Femur (tissue), 1 donor: ENCODE data around the gene IST1.
"Not testable (repeated sequence)": the region's sequence is repeated elsewhere in the genome, so short reads cannot be mapped to it uniquely, and the experiment has no call there.

ENCODE experiments used
- DNase-seq: peaks from one replicate; pipeline ENCODE4 v3.0.0-alpha.2; 2017

IST1 gene

GRCh38 chr16:71894921-71895678 lies at the start of gene IST1:
IST1 (plus strand) TSS chr16:71895531; CDS start chr16:71915641, 20,110 bp downstream.
- DNase-seq: peak; percentile 98

GRCh38 chr16:71845639-71846430 lies 49.5 kb upstream of the IST1 start, which contains the start of gene ATXN1L:
ATXN1L (plus strand) TSS chr16:71845976; CDS start chr16:71849741, 3,765 bp downstream.
- peak; percentile 95 for DNase-seq

GRCh38 chr16:71846431-71846830 lies 48.9 kb upstream of the IST1 start:
- no peak for DNase-seq

DNA sequence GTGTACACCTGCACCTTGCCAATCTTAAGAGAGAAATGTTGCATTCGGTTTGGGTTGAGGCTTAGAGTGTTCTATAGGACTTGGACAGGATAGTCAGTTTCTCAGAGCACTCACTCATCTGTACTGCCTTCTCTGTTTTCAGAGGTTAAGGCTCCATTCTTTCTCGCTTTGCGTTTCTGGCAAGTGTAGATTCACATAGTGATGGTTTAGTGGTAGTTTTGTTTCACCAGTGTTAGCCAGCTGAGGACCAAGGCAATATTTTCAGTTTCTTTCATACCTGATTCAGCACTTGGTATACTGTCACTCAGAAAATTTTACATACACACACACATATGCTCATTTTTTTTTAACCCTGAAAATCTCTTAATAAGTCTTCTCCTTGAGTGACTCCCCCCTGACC lies 48.2 kb upstream of the IST1 start:
- DNase-seq: no peak

GRCh38 chr16:71848622-71849021 lies 46.7 kb upstream of the IST1 start:
- DNase-seq: no peak

DNA sequence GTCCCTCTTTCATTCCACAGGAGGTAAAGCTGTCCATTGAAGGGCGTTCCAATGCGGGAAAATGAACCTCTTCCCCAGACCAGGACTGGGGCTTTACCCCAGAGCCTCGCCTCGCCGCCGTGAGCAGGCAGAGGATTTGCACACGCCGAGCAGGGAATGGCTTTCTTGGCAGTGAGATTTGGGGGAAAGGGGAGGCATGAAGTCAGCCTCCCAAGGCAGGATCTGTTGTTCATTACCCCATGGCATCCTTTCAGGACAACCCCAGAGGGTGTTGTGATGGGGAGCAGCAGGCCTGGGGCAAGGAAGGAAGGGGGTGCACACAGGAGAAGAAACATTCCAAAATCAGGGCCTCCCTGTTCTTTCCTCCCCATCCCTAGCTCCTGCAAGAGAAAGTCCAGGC lies 43.6 kb upstream of the IST1 start:
- DNase-seq: no peak

DNA sequence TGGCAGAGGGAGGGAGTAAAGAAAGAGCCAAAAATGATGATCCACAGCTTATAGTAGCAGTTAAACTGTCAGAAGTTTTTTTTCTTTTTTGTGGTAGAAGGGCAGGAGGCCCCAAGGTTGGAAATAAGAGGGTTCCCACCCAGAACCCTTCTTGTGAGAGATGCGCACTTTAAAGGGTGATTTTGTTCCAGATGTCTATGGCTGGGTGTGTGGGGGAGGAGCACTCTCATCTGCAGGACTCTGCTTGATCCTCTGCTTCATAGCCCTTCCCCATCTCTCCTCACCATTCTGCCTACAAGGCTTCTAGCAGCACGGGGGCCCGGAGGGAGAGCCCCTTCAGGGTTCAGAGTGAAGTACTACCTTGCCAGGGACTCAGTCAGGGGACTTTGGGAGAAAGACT lies 43.2 kb upstream of the IST1 start:
- no peak for DNase-seq

GRCh38 chr16:71852561-71852960 lies 42.8 kb upstream of the IST1 start:
- no peak for DNase-seq

DNA sequence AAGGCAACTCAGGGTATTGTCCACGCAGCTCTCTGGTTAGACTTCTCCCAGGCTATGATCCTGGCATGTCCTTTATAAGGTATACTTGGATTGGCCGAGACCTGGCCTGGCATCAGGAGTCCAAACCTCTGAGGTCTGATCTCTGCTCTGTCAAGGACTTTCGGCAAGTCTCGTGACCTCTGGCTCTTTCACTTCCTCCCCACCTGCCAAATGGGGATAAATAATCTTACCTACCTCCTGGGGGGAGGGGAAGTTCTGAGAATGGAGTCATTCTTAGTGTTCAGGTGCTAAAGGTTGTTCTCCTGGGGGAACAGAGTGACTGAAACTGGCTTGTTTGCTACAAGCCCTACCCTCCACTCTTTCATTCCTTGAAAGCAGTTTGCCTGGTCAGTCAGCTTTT lies 41.9 kb upstream of the IST1 start:
- no peak for DNase-seq

DNA sequence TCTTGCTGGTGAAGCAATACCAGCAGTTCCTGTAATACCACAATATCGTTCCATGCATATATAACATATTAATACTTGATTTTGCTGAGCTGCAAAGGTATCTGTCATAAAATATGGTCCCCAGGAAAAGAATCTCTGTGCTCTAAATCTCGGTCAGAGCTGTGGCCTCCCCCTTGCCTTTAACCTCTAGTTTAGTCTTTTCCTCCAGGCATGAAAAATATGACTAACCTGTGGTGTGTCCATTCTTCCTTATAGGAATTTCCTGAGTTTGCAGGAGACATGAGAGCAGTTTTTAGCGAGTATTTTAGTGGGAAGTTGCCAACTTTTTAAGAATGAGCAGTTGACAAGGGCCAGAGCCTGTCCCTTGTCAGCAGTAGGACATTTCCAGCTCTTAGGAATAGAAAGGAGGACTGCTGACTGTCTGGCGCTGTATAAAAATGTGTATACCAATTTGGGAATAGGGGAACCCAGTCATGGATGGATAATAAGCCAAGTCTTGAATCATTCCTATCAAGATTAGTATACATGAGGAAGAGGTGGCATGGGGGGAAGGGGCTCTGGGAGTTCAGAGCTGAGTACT lies 40.9 kb upstream of the IST1 start:
- DNase-seq: no peak

GRCh38 chr16:71855937-71856662 lies 39.2 kb upstream of the IST1 start:
- no peak for DNase-seq

DNA sequence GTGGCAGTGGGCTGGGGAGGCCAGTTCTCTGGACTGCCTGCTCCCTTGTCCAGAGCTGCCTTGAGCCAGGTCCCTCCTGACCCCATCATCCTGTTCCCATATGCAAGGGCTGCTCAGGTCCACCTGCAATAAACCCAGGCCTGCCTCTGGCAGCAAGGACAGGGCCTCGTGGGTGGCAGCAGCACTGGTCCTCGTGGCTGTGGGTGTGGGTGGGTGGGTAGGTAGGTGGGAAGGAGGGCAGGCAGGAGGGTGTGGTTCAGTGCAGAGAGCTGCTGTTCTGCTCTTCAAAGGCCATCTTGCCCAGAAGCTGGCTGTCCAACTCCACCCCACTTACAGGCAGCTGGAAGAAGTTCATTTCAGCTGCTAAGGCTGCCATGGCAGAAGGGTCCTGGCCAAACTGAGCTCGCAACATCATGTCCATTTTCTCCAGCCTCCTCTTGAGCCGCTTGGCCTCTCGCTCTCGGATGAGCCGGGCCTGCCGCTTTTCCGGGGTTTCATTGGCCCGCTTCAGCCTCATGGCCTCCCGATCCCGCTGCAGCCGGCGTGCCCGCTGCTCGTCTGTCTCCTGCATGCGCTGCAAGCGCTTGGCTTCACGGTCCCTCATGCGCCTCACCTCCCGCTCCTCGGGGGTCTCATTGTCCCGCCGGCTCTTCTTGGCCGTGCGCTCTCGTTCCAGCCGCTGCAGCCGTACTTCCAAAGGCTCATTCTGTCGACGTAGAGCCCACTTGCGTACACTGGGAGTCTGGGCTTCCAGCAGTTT lies 35.4 kb upstream of the IST1 start:
- no peak for DNase-seq

DNA sequence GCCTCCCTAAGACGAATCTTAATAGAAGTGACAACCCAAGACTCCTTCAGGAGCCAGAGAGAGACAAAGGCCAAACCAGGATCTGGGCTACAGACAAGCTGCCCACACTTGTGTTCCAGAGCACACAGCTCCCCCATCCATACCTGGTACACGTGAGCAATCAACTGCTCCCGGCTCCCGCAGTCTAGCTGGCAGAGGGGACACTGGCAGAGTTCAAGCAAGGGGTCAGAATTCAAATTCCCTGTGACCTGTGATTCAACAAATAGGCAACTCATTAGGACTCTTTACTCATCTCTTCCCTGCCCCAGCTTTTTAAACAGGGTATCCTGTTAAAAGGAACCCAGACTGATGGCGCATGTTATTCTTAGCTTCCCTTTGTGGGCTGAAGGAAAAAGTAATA lies 31.3 kb upstream of the IST1 start:
- DNase-seq: no peak

GRCh38 chr16:71865173-71865863 lies 30.0 kb upstream of the IST1 start:
- DNase-seq: no peak

DNA sequence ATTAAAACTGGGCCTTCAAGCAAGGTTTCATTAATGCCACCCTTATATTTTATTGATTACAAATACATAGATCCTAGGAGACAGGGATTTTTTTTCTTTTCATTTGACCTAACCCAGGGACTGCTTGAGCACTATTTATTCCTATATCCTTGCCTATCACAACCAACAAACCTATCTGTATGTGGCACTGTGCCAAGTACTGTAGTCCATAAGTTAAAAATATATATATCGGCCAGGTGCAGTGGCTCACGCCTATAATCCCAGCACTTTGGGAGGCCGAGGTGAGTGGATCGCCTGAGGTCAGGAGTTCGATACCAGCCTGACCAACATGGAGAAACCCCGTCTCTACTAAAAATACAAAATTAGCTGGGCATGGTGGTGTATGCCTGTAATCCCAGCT lies 28.2 kb upstream of the IST1 start:
- DNase-seq: not testable (repeated sequence)

- DNase-seq: no peak
These were observed 27.4 kb upstream of the IST1 start for GRCh38 chr16:71867939-71868338.

DNA sequence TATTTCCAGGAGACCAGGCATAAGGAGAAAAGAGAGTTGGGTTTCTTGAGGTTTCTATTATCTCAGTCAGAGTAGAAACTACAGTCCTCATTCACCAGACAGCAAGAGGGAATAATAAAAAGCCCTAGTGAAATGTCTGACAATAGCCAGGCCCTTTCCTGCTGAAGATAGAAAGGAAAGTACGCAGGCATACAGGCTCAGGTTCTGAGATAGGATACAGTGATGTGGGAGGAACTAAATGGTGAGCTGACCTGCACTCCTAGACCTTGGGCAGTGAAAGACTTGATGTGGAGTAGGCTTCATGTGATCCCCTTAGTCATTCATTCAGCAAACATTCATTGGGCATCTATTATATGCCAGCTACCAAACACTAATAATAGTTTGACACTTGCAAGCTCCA lies 26.2 kb upstream of the IST1 start:
- DNase-seq: no peak

- DNase-seq: no peak
These were observed 24.5 kb upstream of the IST1 start for GRCh38 chr16:71870818-71871217.

DNA sequence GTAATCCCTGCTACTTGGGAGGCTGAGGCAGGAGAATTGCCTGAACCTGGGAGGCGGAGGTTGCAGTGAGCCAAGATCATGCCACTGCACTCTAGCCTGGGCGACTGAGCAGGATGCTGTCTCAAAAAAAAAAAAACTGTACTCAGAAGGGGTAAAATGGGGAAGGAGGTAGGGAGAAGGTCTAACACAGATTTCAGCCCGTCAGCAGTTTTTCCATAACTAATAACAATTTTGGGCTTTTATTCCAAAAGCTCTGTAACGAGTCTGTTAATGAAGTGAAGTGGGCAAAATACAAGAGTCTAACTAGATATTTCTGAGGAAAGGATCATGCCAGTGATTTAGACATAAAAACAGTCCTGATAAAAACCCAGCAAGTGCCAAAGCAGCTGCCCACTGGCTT lies 22.1 kb upstream of the IST1 start:
- no peak for DNase-seq

GRCh38 chr16:71878911-71879310 lies 16.4 kb upstream of the IST1 start:
- DNase-seq: no peak

GRCh38 chr16:71880176-71880575 lies 15.2 kb upstream of the IST1 start:
- DNase-seq: no peak
